A673 (cell line): ENCODE measurements around the gene ARHGEF28. TPM values are rescaled to one million over a fixed set of nuclear protein-coding genes. Genes with fewer than 3 reads are reported as not detected.

ENCODE experiments used
- BruUV-seq: library from RNA; stranded (reverse); fragments of 400-500 nt; replicated peaks from 2 replicates; lab custom pipeline; 2021; lab: Mats Ljungman, UMichigan
- CTCF ChIA-PET: fragments of 300-600 bp; sonication (Branson Sonifier 250); formaldehyde crosslinking; loops from one replicate; lab custom pipeline; 2022; ENCODE audit warnings: antibody characterized with exemption; lab: Charles Lee
- POLR2A ChIA-PET: fragments of 300-600 bp; sonication (Branson Sonifier 250); formaldehyde crosslinking; loops from one replicate; lab custom pipeline; 2022; ENCODE audit warnings: antibody characterized with exemption; ENCODE audit not compliant: low non-redundant PET; lab: Charles Lee
- DNase-seq: peaks from one replicate; pipeline ENCODE4 v3.0.0-alpha.2; 2015; ENCODE audit warnings: low spot score
- H3K27ac ChIP-seq: fragments of 200-600 bp; sonication (generic); 2 replicates; pipeline ENCODE4 v1.5.1; 2016; ENCODE audit warnings: mixed run types, low read depth, mild to moderate bottlenecking, mixed read lengths, antibody characterized with exemption, low read length; ENCODE audit not compliant: poor library complexity, severe bottlenecking
- H3K27me3 ChIP-seq: fragments of 200-600 bp; sonication (generic); replicated peaks from 2 replicates; pipeline ENCODE4 v1.6.1; 2017; ENCODE audit warnings: mixed run types, low read depth, mild to moderate bottlenecking, mixed read lengths, antibody characterized with exemption, low read length; ENCODE audit not compliant: insufficient read depth, poor library complexity
- H3K36me3 ChIP-seq: fragments of 200-600 bp; sonication (generic); 2 replicates; pipeline ENCODE4 v1.6.1; 2016; ENCODE audit warnings: mixed run types, mild to moderate bottlenecking, mixed read lengths, antibody characterized with exemption, low read length; ENCODE audit not compliant: insufficient read depth, poor library complexity, severe bottlenecking
- H3K4me1 ChIP-seq: fragments of 200-600 bp; sonication (generic); 2 replicates; pipeline ENCODE4 v1.6.1; 2017; ENCODE audit warnings: mixed run types, mild to moderate bottlenecking, mixed read lengths, antibody characterized with exemption, low read length; ENCODE audit not compliant: insufficient read depth, poor library complexity, severe bottlenecking
- H3K4me3 ChIP-seq: fragments of 200-600 bp; sonication (generic); 2 replicates; pipeline ENCODE4 v1.5.1; 2016; ENCODE audit warnings: low read depth, mixed run types, mild to moderate bottlenecking, mixed read lengths, low read length; ENCODE audit not compliant: poor library complexity, severe bottlenecking
- H3K9me3 ChIP-seq: fragments of 200-600 bp; sonication (generic); 2 replicates; pipeline ENCODE4 v1.6.1; 2016; ENCODE audit warnings: mixed run types, low read depth, mild to moderate bottlenecking, mixed read lengths, antibody characterized with exemption, low read length; ENCODE audit not compliant: poor library complexity, severe bottlenecking
- EZH2 ChIP-seq: fragments of 200-600 bp; sonication (generic); IDR thresholded peaks from 2 replicates; pipeline ENCODE4 v1.6.1; 2017; ENCODE audit warnings: borderline replicate concordance, low read depth, mild to moderate bottlenecking, mixed read lengths, antibody characterized with exemption, low read length; ENCODE audit not compliant: poor library complexity, severe bottlenecking
- intact Hi-C: fragments of 100-400 bp; cut with micrococcal nuclease; formaldehyde crosslinking; loops from one replicate; pipeline ENCODE4 v1.10.0; 2022; ENCODE audit not compliant: unreplicated experiment
- total RNA-seq: library from RNA; stranded (reverse); gene quantifications from 2 replicates; pipeline ENCODE4 v1.2.3, GENCODE V29; 2021
- TF ChIP-seq, protein P1 (sequence below): fragments of 300-800, 200-600 bp; sonication (generic); conservative IDR thresholded peaks from 2 replicates; pipeline ENCODE4 v1.5.1; 2017; ENCODE audit warnings: low read depth, mild to moderate bottlenecking, antibody characterized with exemption, low read length, moderate library complexity, mixed read lengths

ARHGEF28 gene
- total RNA-seq, 1 experiment from 2014 or later = 3.4 TPM

DNA sequence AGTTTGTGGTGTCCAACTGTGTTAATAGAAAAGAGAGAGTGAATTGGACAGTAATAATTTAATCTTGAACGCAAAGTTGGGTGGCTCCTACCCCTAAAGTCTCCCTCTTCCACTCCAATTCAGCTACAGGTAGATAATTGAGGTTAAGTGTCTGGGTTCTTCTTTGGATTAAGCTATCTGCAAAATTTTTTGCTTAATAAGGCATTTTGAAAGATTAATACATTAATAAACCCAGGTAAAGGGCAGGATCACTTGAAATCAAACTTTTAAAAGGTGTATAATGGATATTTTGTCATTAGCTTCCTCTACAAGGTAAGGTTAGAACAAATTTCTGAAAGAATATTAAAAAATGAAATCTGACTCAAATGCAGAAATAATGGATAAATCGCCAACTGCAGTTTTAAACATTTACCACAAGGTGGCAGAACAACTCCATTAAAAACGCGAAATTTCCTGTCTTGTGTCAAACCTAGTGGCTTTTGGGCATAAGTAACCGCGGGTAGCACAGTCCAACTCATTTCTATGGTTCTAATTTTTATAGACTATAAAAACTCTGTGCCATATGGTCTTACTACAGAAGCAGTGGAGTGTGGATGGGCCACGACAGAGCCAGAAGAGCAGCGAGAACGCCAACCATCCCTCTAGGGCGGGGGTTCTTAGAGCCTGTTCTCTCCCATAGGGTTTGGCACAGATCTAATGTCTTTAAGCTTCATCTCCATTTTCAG, 276.5 kb downstream of the ARHGEF28 start:
- no TSS peak for BruUV-seq
- CTCF ChIA-PET = interaction anchor here (0.5 to 1.5 kb wide), 3 partner anchors 113 to 744 kb away, joined by 4 to 10 read pairs (median 5); no protein-coding TSS in a partner anchor
- H3K4me3 ChIP-seq = no peak overlapping the region
- H3K9me3 ChIP-seq = no peaks in the 10 kb centered on the region
- intact Hi-C loops = loop anchor here (1.0 to 10.0 kb wide), 4 partner anchors 740 to 1362 kb away; no protein-coding TSS in a partner anchor
- TF ChIP-seq, protein P1, sequence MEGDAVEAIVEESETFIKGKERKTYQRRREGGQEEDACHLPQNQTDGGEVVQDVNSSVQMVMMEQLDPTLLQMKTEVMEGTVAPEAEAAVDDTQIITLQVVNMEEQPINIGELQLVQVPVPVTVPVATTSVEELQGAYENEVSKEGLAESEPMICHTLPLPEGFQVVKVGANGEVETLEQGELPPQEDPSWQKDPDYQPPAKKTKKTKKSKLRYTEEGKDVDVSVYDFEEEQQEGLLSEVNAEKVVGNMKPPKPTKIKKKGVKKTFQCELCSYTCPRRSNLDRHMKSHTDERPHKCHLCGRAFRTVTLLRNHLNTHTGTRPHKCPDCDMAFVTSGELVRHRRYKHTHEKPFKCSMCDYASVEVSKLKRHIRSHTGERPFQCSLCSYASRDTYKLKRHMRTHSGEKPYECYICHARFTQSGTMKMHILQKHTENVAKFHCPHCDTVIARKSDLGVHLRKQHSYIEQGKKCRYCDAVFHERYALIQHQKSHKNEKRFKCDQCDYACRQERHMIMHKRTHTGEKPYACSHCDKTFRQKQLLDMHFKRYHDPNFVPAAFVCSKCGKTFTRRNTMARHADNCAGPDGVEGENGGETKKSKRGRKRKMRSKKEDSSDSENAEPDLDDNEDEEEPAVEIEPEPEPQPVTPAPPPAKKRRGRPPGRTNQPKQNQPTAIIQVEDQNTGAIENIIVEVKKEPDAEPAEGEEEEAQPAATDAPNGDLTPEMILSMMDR = peak; percentile 81
- TF ChIP-seq EZH2 = no peak
- no peaks in the 10 kb centered on the region for H3K36me3 ChIP-seq
- POLR2A ChIA-PET = no interaction called here
- H3K4me1 ChIP-seq = no peaks in the 10 kb centered on the region
- peak; percentile 71 for DNase-seq
- H3K27ac ChIP-seq = no peak overlapping the region
- peaks cover 97% of the 10 kb centered on the region for H3K27me3 ChIP-seq

DNA sequence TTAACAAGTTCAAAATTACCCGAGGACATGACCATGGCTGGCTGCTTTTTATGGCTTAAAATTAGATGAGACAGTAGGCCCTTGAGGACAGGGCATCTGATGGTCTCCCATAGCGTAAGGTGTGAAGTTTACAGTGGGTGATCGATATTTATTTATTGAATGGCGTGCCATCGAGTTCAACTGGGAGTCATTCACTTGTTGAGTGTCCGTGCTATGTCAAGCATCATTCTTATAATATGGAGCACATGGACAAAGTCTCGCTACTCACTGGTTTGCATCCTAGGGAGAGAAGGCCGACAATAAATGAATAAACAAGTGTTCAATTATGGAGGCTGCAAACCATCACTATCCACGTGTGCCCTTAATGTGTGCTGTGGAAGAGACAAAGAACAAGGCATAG, 277.2 kb downstream of the ARHGEF28 start:
- TF ChIP-seq EZH2 = no peak
- TF ChIP-seq, protein P1 = no peak
- no peaks in the 10 kb centered on the region for H3K9me3 ChIP-seq
- DNase-seq = no peak
- peaks cover 97% of the 10 kb centered on the region for H3K27me3 ChIP-seq
- no peak overlapping the region for H3K4me3 ChIP-seq
- intact Hi-C loops = loop anchor here (1.0 to 10.0 kb wide), 4 partner anchors 740 to 1362 kb away; no protein-coding TSS in a partner anchor
- no TSS peak for BruUV-seq
- POLR2A ChIA-PET = no interaction called here
- H3K36me3 ChIP-seq = no peaks in the 10 kb centered on the region
- no peak overlapping the region for H3K27ac ChIP-seq
- H3K4me1 ChIP-seq = peaks cover 2% of the 10 kb centered on the region
- CTCF ChIA-PET = interaction anchor here (1.5 kb wide), 1 partner anchor 744 kb away, joined by 10 read pairs; no protein-coding TSS in a partner anchor

DNA sequence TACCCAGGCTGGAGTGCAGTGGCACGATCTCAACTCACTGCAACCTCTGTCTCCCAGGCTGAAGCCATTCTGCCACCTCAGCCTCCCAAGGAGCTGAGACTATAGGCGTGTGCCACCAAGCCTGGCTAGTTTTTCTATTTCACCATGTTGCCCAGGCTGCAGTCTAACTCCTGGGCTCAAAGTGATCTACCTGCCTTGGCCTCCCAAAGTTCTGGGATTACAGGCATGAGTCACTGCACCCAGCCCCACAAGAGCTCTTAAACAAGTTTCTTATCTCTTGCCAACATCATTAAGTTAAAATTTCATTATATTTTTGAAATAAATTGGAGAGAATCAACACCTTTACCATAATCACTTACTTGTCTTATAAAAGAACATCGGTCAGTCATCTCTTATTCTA, 280.3 kb downstream of the ARHGEF28 start:
- intact Hi-C loops = loop anchor here (10.0 kb wide), 1 partner anchor 1359 kb away; no protein-coding TSS in a partner anchor
- ChIA-PET CTCF (no interaction called here), POLR2A (no interaction called here)
- no TSS peak for BruUV-seq
- Histone ChIP-seq H3K27ac (no peak overlapping the region), H3K4me3 (no peak overlapping the region), H3K9me3 (no peaks in the 10 kb centered on the region), H3K27me3 (peaks cover 84% of the 10 kb centered on the region), H3K36me3 (no peaks in the 10 kb centered on the region), H3K4me1 (peaks cover 11% of the 10 kb centered on the region)
- TF ChIP-seq, protein P1 = no peak
- no peak for TF ChIP-seq EZH2
- no peak for DNase-seq
